Spleen (tissue), 11 donors: ENCODE measurements around the gene SDK1. TPM values are rescaled to one million over a fixed set of nuclear protein-coding genes. Genes with fewer than 3 reads are reported as not detected.
"Not testable (repeated sequence)": the region's sequence is repeated elsewhere in the genome, so short reads cannot be mapped to it uniquely, and the experiment has no call there.

Experiments used
- DNase-seq: peaks from one replicate; pipeline ENCODE4 v3.0.0-alpha.2; 2020
- H3K27ac ChIP-seq, 8 donors: fragments of 200-600 bp; sonication (generic) in 7 of 8; 1 replicate in 4 of 8; 2 replicates in 4 of 8; pipeline versions ENCODE4 v1.5.0 to v1.8.0; 2016 to 2021; ENCODE audit warnings: inconsistent platforms in 4 of 8, mild to moderate bottlenecking in 4 of 8, moderate library complexity in 1 of 8
- H3K27me3 ChIP-seq, 7 donors: fragments of 200-600 bp; sonication (generic) in 6 of 7; replicated peaks in 1 of 7; 1 replicate in 4 of 7; 2 replicates in 3 of 7; pipeline versions ENCODE4 v1.5.0 to v1.8.0; 2016 to 2021; ENCODE audit warnings: inconsistent platforms in 3 of 7, mild to moderate bottlenecking in 1 of 7
- H3K36me3 ChIP-seq, 6 donors: fragments of 200-600 bp; sonication (generic) in 5 of 6; 1 replicate in 4 of 6; 2 replicates in 2 of 6; pipeline versions ENCODE4 v1.5.0 to v1.8.0; 2016 to 2021; ENCODE audit warnings: inconsistent platforms in 2 of 6
- H3K4me1 ChIP-seq, 6 donors: fragments of 200-600 bp; sonication (generic) in 5 of 6; 1 replicate in 3 of 6; 2 replicates in 3 of 6; pipeline versions ENCODE4 v1.5.0 to v1.8.0; 2016 to 2021; ENCODE audit warnings: inconsistent platforms in 3 of 6
- H3K4me3 ChIP-seq, 8 donors: fragments of 200-600 bp; sonication (generic) in 7 of 8; 1 replicate in 4 of 8; 2 replicates in 4 of 8; pipeline versions ENCODE4 v1.5.0 to v1.8.0; 2016 to 2021; ENCODE audit warnings: inconsistent platforms in 4 of 8, mild to moderate bottlenecking in 4 of 8, moderate library complexity in 2 of 8
- H3K9me3 ChIP-seq, 8 donors: fragments of 200-600 bp; sonication (generic) in 7 of 8; 1 replicate in 4 of 8; 2 replicates in 4 of 8; pipeline versions ENCODE4 v1.5.0 to v1.8.0; 2016 to 2021; ENCODE audit warnings: inconsistent platforms in 4 of 8
- CTCF ChIP-seq, 11 experiments: fragments of 200-600 bp in 7 of 11; fragments of 450-650 bp in 4 of 11; sonication (generic) in 4 of 11; IDR thresholded peaks in 8 of 11; conservative IDR thresholded peaks in 3 of 11; 1 replicate in 7 of 11; 2 replicates in 4 of 11; pipeline versions ENCODE4 v1.4.0 to v1.8.0; 2016 to 2021; ENCODE audit warnings: antibody characterized with exemption in 11 of 11, inconsistent platforms in 4 of 11, mild to moderate bottlenecking in 1 of 11
- POLR2A ChIP-seq, 3 donors: fragments of 450-650 bp; IDR thresholded peaks; one replicate each; pipeline ENCODE4 v1.5.1; 2017; ENCODE audit warnings: antibody characterized with exemption in 3 of 3, mild to moderate bottlenecking in 1 of 3
- POLR2AphosphoS5 ChIP-seq, 3 donors: sonication (generic); formaldehyde crosslinking; IDR thresholded peaks; one replicate each; pipeline ENCODE4 v1.5.1; 2017; ENCODE audit warnings: antibody characterized with exemption in 3 of 3
- WGBS, 5 donors: extraction: QIAGEN DNeasy Blood & Tissue Kit in 3 of 5; methylation state at CpG; one replicate each; pipeline versions ENCODE4 v1.1.5 to v1.1.7; 2013 to 2018; 5-methylcytosine and 5-hydroxymethylcytosine counted together
- intact Hi-C: fragments of 100-400 bp; cut with DNase I; formaldehyde crosslinking; loops from one replicate; pipeline ENCODE4 v1.15.0; 2023; ENCODE audit warnings: low total_unique reads
- polyA plus RNA-seq, 3 donors: library from polyadenylated mRNA; stranded (reverse); fragments of 200-250 nt; gene quantifications; one replicate each; pipeline ENCODE4 v1.2.1, GENCODE V29; 2013
- total RNA-seq, 7 donors: library from RNA; depleted of rRNA in 3 of 7; stranded (reverse); fragments of >200 nt in 3 of 7; fragmentation: NEBNext Ultra II Directional in 4 of 7; extraction: Animal tissue kit (Norgen Biotek cat#: 25700) in 4 of 7; gene quantifications; one replicate each; pipeline versions ENCODE4 v1.1.0 to v1.2.1, GENCODE V29; 2016 to 2021
- donor health status: healthy with polysubstance abuse.
- donor health status: DM: no; HTN: no; CAD: no; lungs with moderate emphysema.
- donor health status: DM: no; HTN: no; CAD: no.
- donor health status: Bipolar disorder and iron deficiency.
- donor health status: healthy.
- donor health status: DM: no; HTN: no; CAD: no.
- donor health status: DM: yes; HTN: yes; CAD: no.

Gene SDK1
- total and polyA plus RNA-seq, 10 donors: 3.2 to 54.1 (median 35.1) TPM

- no peaks in the 10 kb centered on the region for H3K4me1 ChIP-seq
- DNase-seq: no peak
These were observed 935.3 kb downstream of the SDK1 start for GRCh38 chr7:4236389-4236788.

GRCh38 chr7:4236873-4237272 lies 935.8 kb downstream of the SDK1 start:
- intact Hi-C loops, H3K9me3 ChIP-seq: not testable (repeated sequence)
- WGBS, 5 donors: 69 to 86% (median 75%) methylated on average over 5 of the region's 5 CpGs

More at GRCh38 chr7:4236389-4236788, 935.3 kb downstream of the SDK1 start:
- intact Hi-C loops: no loop called here
- Histone ChIP-seq H3K4me3 (no peak overlapping the region), H3K36me3 (peaks cover 0 to 14% (median under 1%) of the 10 kb centered on the region in 6 donors), H3K27me3 (no peaks in the 10 kb centered on the region), H3K9me3 (no peaks in the 10 kb centered on the region), H3K27ac (no peak overlapping the region)
- TF ChIP-seq CTCF (IDR thresholded peaks at IDR 0.05 in 8 of 11, conservative IDR thresholded peaks at IDR 0.05 in 3 of 11) (no peak), POLR2AphosphoS5 (IDR thresholded peaks at IDR 0.05) (no peak), POLR2A (IDR thresholded peaks at IDR 0.05) (no peak)
- 88 to 96% (median 91%) methylated on average over 12 of the region's 12 CpGs for WGBS, 5 donors

GRCh38 chr7:4237296-4238235 lies 936.5 kb downstream of the SDK1 start:
- Histone ChIP-seq H3K4me3 (no peak overlapping the region), H3K4me1 (no peaks in the 10 kb centered on the region), H3K27ac (no peak overlapping the region), H3K36me3 (peaks cover 0 to 25% (median 7%) of the 10 kb centered on the region in 6 donors), H3K27me3 (no peaks in the 10 kb centered on the region), H3K9me3 (no peaks in the 10 kb centered on the region)
- peak; percentile 56 for DNase-seq
- intact Hi-C loops: no loop called here
- no peak for TF ChIP-seq CTCF (IDR thresholded peaks at IDR 0.05 in 8 of 11, conservative IDR thresholded peaks at IDR 0.05 in 3 of 11)
- no peak for TF ChIP-seq POLR2A (IDR thresholded peaks at IDR 0.05)
- no peak for TF ChIP-seq POLR2AphosphoS5 (IDR thresholded peaks at IDR 0.05)
- WGBS, 5 donors: 87 to 95% (median 93%) methylated on average over 25 of the region's 25 CpGs

More at GRCh38 chr7:4236873-4237272, 935.8 kb downstream of the SDK1 start:
- H3K27ac ChIP-seq, H3K4me1 ChIP-seq, H3K27me3 ChIP-seq, H3K4me3 ChIP-seq: not testable (repeated sequence)
- peak; percentile 27 for DNase-seq
- H3K36me3 ChIP-seq: peaks cover 0 to 18% (median 5%) of the 10 kb centered on the region in 6 donors

- intact Hi-C loops: no loop called here
These were observed 937.8 kb downstream of the SDK1 start for GRCh38 chr7:4238861-4239260.

More at GRCh38 chr7:4238861-4239260, 937.8 kb downstream of the SDK1 start:
- Histone ChIP-seq H3K36me3 (peaks cover 0 to 35% (median 7%) of the 10 kb centered on the region in 6 donors), H3K4me3 (no peak overlapping the region), H3K27ac (no peak overlapping the region), H3K27me3 (no peaks in the 10 kb centered on the region), H3K9me3 (peaks cover 0 to 6% (median under 1%) of the 10 kb centered on the region in 8 donors), H3K4me1 (no peaks in the 10 kb centered on the region)
- DNase-seq: no peak
- WGBS, 5 donors: 75 to 88% (median 83%) methylated on average over 5 of the region's 5 CpGs
- no peak for TF ChIP-seq POLR2AphosphoS5 (IDR thresholded peaks at IDR 0.05)
- no peak for TF ChIP-seq CTCF (IDR thresholded peaks at IDR 0.05 in 8 of 11, conservative IDR thresholded peaks at IDR 0.05 in 3 of 11)
- no peak for TF ChIP-seq POLR2A (IDR thresholded peaks at IDR 0.05)
